ENCODE measurements around the gene CTU2. TPM values are rescaled to one million over a fixed set of nuclear protein-coding genes. Genes with fewer than 3 reads are reported as not detected.

The CTU2 gene
- total RNA-seq, 1 experiment from 2014 or later = 39.4 TPM

- no peak overlapping the region for H3K4me3 ChIP-seq (ENCODE audit: low read length)
- no peaks in the 10 kb centered on the region for H3K9me2 ChIP-seq (replicated peaks; ENCODE audit: low read length)
- no peaks in the 10 kb centered on the region for H3K27me3 ChIP-seq (ENCODE audit: low read length)
- H3K9ac ChIP-seq (ENCODE audit: low read length) = no peak overlapping the region
- TF ChIP-seq EZH2phosphoT487 (IDR thresholded peaks at IDR 0.05; ENCODE audit: borderline replicate concordance, low read length) (no peak), CTCF (conservative IDR thresholded peaks at IDR 0.05; ENCODE audit: low read depth, low read length) (no peak), EZH2 (IDR thresholded peaks at IDR 0.05; ENCODE audit: low read length, unreplicated experiment) (no peak)
- no peak overlapping the region for H3K4me2 ChIP-seq (ENCODE audit: low read length)
- no peaks in the 10 kb centered on the region for H3K9me3 ChIP-seq (ENCODE audit: low read length)
- no TSS peak for BruUV-seq (replicated peaks)
- H3F3A ChIP-seq (ENCODE audit: low read length, unreplicated experiment) = no peaks in the 10 kb centered on the region
- H4K20me1 ChIP-seq (ENCODE audit: low read length) = peaks cover 9% of the 10 kb centered on the region; the same call in 1 of the 2 replicates
- no peak overlapping the region for H2AFZ ChIP-seq (ENCODE audit: low read length)
- no peak for ATAC-seq
- intact Hi-C loops (cut with micrococcal nuclease) = no loop called here
- H3K4me1 ChIP-seq (ENCODE audit: insufficient read depth, low read length) = peaks cover 33% of the 10 kb centered on the region
- DNase-seq = no peak
- no peaks in the 10 kb centered on the region for H3K36me3 ChIP-seq (ENCODE audit: low read depth, low read length)
- ChIA-PET CTCF (interaction anchor here (0.8 kb wide), 1 partner anchor 26 kb away, joined by 4 read pairs; no protein-coding TSS in a partner anchor), POLR2A (ENCODE audit: unreplicated experiment) (no interaction called here)
- peaks cover 98% of the 10 kb centered on the region for H3K79me2 ChIP-seq (ENCODE audit: low read length)
- H3K27ac ChIP-seq (ENCODE audit: low read length) = no peak overlapping the region
Observed at GRCh38 chr16:88763502-88764053, 57.3 kb downstream of the CTU2 start.

DNA sequence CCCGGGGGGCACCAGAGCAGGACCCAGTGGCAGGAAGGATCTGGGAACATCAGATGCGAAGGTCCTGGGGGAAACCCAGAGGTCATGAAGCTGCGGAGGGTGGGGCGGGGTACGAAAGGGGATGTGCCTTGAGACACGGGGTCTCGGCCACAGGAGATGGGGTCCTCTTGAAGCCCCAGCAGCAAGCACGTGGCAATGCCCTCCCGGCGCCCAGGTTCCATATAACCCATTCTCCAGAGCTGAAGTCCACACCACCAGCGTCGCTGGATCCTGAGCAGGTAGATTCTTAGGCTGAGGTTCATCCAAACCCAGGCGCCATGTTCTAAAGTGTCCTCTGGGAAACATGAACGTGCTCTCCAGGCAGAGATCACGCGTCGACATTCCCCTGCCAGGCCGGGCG lies 57.8 kb downstream of the CTU2 start:
- ChIA-PET CTCF (no interaction called here), POLR2A (ENCODE audit: unreplicated experiment) (no interaction called here)
- intact Hi-C loops (cut with micrococcal nuclease) = no loop called here
- Histone ChIP-seq H3K9me3 (ENCODE audit: low read length) (no peaks in the 10 kb centered on the region), H3K9me2 (replicated peaks; ENCODE audit: low read length) (no peaks in the 10 kb centered on the region), H3K4me2 (ENCODE audit: low read length) (no peak overlapping the region), H3F3A (ENCODE audit: low read length, unreplicated experiment) (no peaks in the 10 kb centered on the region), H3K79me2 (ENCODE audit: low read length) (peaks cover 98% of the 10 kb centered on the region), H3K9ac (ENCODE audit: low read length) (no peak overlapping the region), H3K4me3 (ENCODE audit: low read length) (no peak overlapping the region), H3K27me3 (ENCODE audit: low read length) (no peaks in the 10 kb centered on the region), H3K27ac (ENCODE audit: low read length) (no peak overlapping the region), H4K20me1 (ENCODE audit: low read length) (peaks cover 4% of the 10 kb centered on the region; the same call in 1 of the 2 replicates), H3K4me1 (ENCODE audit: insufficient read depth, low read length) (peaks cover 29% of the 10 kb centered on the region), H3K36me3 (ENCODE audit: low read depth, low read length) (no peaks in the 10 kb centered on the region), H2AFZ (ENCODE audit: low read length) (no peak overlapping the region)
- no TSS peak for BruUV-seq (replicated peaks)
- TF ChIP-seq EZH2 (IDR thresholded peaks at IDR 0.05; ENCODE audit: low read length, unreplicated experiment) = no peak
- no peak for TF ChIP-seq CTCF (conservative IDR thresholded peaks at IDR 0.05; ENCODE audit: low read depth, low read length)
- TF ChIP-seq EZH2phosphoT487 (IDR thresholded peaks at IDR 0.05; ENCODE audit: borderline replicate concordance, low read length) = no peak
- ATAC-seq (no peak), DNase-seq (no peak)

DNA sequence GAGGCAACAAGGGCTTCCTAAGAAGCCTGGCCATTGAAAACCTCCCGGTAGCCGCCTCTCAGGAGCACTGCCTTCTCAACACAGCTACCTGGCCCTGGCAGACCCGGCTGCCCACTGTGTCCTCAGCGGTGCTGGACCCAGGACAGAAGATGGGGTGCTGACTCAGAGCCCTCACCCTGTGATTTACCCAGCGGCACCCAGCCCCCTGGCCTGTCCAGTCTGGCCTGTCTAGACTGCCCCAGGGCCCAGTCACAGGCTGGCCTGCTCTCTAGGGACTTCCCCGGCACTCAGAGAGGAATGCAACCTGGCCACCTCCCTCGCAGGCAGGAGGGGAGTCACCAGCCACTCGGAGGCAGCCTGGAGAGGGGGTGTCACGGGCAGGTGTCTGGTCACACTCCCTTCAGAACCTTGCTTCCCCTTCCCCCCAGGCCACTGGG lies 58.6 kb downstream of the CTU2 start:
- no TSS peak for BruUV-seq (replicated peaks)
- Histone ChIP-seq H3K9me3 (ENCODE audit: low read length) (no peaks in the 10 kb centered on the region), H3K9ac (ENCODE audit: low read length) (no peak overlapping the region), H2AFZ (ENCODE audit: low read length) (no peak overlapping the region), H3K4me3 (ENCODE audit: low read length) (no peak overlapping the region), H3K79me2 (ENCODE audit: low read length) (peaks cover 98% of the 10 kb centered on the region), H3F3A (ENCODE audit: low read length, unreplicated experiment) (no peaks in the 10 kb centered on the region), H3K27me3 (ENCODE audit: low read length) (no peaks in the 10 kb centered on the region), H4K20me1 (ENCODE audit: low read length) (peaks cover 8% of the 10 kb centered on the region; the same call in 1 of the 2 replicates), H3K4me1 (ENCODE audit: insufficient read depth, low read length) (peaks cover 37% of the 10 kb centered on the region), H3K36me3 (ENCODE audit: low read depth, low read length) (no peaks in the 10 kb centered on the region), H3K27ac (ENCODE audit: low read length) (no peak overlapping the region; the same call in 1 of the 2 replicates), H3K4me2 (ENCODE audit: low read length) (peak overlapping the region; percentile 16), H3K9me2 (replicated peaks; ENCODE audit: low read length) (no peaks in the 10 kb centered on the region)
- intact Hi-C loops (cut with micrococcal nuclease) = no loop called here
- peak; percentile 83 for DNase-seq
- ChIA-PET POLR2A (ENCODE audit: unreplicated experiment) (no interaction called here), CTCF (interaction anchor here (0.6 to 0.7 kb wide), 2 partner anchors 21 to 83 kb away, joined by 3 read pairs; no protein-coding TSS in a partner anchor)
- TF ChIP-seq EZH2 (IDR thresholded peaks at IDR 0.05; ENCODE audit: low read length, unreplicated experiment) = no peak
- TF ChIP-seq CTCF (conservative IDR thresholded peaks at IDR 0.05; ENCODE audit: low read depth, low read length) = no peak
- no peak for TF ChIP-seq EZH2phosphoT487 (IDR thresholded peaks at IDR 0.05; ENCODE audit: borderline replicate concordance, low read length)
- peak; percentile 73 for ATAC-seq
